ENCODE measurements around the gene NDST1.

DNA sequence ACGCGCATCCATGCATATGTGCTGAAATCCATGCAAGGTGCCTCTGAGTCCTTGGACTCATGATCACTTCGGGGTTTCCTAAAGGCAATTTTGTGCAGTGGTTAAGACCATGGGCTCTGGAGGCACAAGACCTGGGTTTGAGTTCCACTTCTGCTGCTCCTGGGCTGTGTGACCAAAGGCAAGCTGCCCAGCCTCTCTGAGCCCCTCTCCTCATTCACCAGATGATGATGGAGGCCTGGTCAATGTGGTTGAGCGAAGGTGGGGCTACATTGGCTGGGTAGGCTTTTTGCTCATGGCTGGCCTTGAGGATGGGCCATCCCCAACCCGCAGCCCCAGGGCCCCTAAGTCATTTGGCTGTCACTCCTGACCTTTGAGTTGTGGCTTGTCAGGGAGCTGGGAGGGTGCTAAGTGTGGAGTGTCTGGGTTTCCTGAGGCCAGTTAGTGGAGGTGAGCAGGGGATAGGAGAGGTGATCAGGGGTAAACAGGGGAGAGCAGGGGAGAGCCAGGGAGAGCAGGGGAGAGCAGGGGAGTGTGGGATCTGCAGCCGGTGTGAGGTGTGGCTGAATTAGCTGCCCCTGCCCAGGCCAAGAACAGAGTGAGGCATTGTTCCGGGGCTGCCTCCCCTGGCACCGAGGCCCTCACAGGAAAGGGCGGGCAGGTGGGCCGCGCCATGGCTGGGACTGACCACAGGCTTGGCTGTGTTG, 68.0 kb downstream of the NDST1 start:
- no peak for TF ChIP-seq CTCF (IDR thresholded peaks at IDR 0.05; ENCODE audit: insufficient read depth, low read length, poor library complexity, severe bottlenecking)
- TF ChIP-seq EZH2phosphoT487 (conservative IDR thresholded peaks at IDR 0.05; ENCODE audit: low read length): no peak
